Trophoblast cell (in vitro differentiated cells and primary cell): Measurements from ENCODE around the gene NDUFS5.

Experiments used
- DNase-seq, 2 donors: peaks; one replicate each; pipeline ENCODE4 v3.0.0-alpha.2; 2016
- H2AFZ ChIP-seq: 2 replicates; pipeline ENCODE4 v1.6.1; 2013; ENCODE audit warnings: low read length, moderate library complexity, mild to moderate bottlenecking; ENCODE audit not compliant: insufficient read depth, poor library complexity
- H2AK5ac ChIP-seq: 2 replicates; pipeline ENCODE4 v1.6.1; 2013; ENCODE audit warnings: mild to moderate bottlenecking, low read length
- H2BK120ac ChIP-seq: 2 replicates; pipeline ENCODE4 v1.6.1; 2013; ENCODE audit warnings: low read length, mild to moderate bottlenecking, moderate library complexity; ENCODE audit not compliant: insufficient read depth, poor library complexity
- H2BK12ac ChIP-seq: 2 replicates; pipeline ENCODE4 v1.6.1; 2013; ENCODE audit warnings: mild to moderate bottlenecking, low read length, moderate library complexity
- H2BK5ac ChIP-seq: 2 replicates; pipeline ENCODE4 v1.6.1; 2013; ENCODE audit warnings: low read length, low read depth, moderate library complexity, mild to moderate bottlenecking; ENCODE audit not compliant: poor library complexity
- H3K14ac ChIP-seq: 2 replicates; pipeline ENCODE4 v1.6.1; 2013; ENCODE audit warnings: mild to moderate bottlenecking, low read length
- H3K18ac ChIP-seq: 2 replicates; pipeline ENCODE4 v1.6.1; 2013; ENCODE audit warnings: mild to moderate bottlenecking, low read length
- H3K23ac ChIP-seq: 2 replicates; pipeline ENCODE4 v1.6.1; 2013; ENCODE audit warnings: low read length
- H3K27ac ChIP-seq: 2 replicates; pipeline ENCODE4 v1.5.1; 2013; ENCODE audit warnings: low read depth, mild to moderate bottlenecking, inconsistent platforms, low read length, moderate library complexity
- H3K27me3 ChIP-seq: 2 replicates; pipeline ENCODE4 v1.6.1; 2013; ENCODE audit warnings: inconsistent platforms, mild to moderate bottlenecking, low read length, moderate library complexity; ENCODE audit not compliant: insufficient read depth
- H3K36me3 ChIP-seq, 2 experiments: 1 replicate in 1 of 2; 2 replicates in 1 of 2; pipeline ENCODE4 v1.6.1; 2013; ENCODE audit warnings: low read length in 2 of 2, mild to moderate bottlenecking in 2 of 2, moderate library complexity in 1 of 2; ENCODE audit not compliant: insufficient read depth in 2 of 2, control insufficient read depth in 1 of 2
- H3K4ac ChIP-seq: 2 replicates; pipeline ENCODE4 v1.6.1; 2013; ENCODE audit warnings: low read depth, mild to moderate bottlenecking, low read length, moderate library complexity
- H3K4me1 ChIP-seq, 2 experiments: 1 replicate in 1 of 2; 2 replicates in 1 of 2; pipeline ENCODE4 v1.6.1; 2013; ENCODE audit warnings: low read length in 2 of 2, mild to moderate bottlenecking in 2 of 2, moderate library complexity in 1 of 2; ENCODE audit not compliant: insufficient read depth in 2 of 2, control insufficient read depth in 1 of 2
- H3K4me2 ChIP-seq: 2 replicates; pipeline ENCODE4 v1.6.1; 2013; ENCODE audit warnings: inconsistent platforms, mild to moderate bottlenecking, low read length, moderate library complexity
- H3K4me3 ChIP-seq: 2 replicates; pipeline ENCODE4 v1.5.1; 2013; ENCODE audit warnings: mild to moderate bottlenecking, low read depth, low read length, inconsistent platforms
- H3K79me1 ChIP-seq: one replicate; pipeline ENCODE4 v1.6.1; 2013; ENCODE audit warnings: low read length
- H3K79me2 ChIP-seq: 2 replicates; pipeline ENCODE4 v1.6.1; 2013; ENCODE audit warnings: low read length, mild to moderate bottlenecking; ENCODE audit not compliant: control insufficient read depth, insufficient read depth, poor library complexity
- H3K9ac ChIP-seq: 2 replicates; pipeline ENCODE4 v1.6.1; 2013; ENCODE audit warnings: mild to moderate bottlenecking, low read length
- H3K9me3 ChIP-seq: 2 replicates; pipeline ENCODE4 v1.6.1; 2013; ENCODE audit warnings: low read depth, mild to moderate bottlenecking, control low read depth, inconsistent platforms, low read length; ENCODE audit not compliant: insufficient read depth
- H4K12ac ChIP-seq: 2 replicates; pipeline ENCODE4 v1.6.1; 2013; ENCODE audit warnings: low read depth, mild to moderate bottlenecking, low read length, moderate library complexity
- H4K8ac ChIP-seq: 2 replicates; pipeline ENCODE4 v1.6.1; 2013; ENCODE audit warnings: low read depth, mild to moderate bottlenecking, low read length, moderate library complexity
- H4K91ac ChIP-seq: one replicate; pipeline ENCODE4 v1.6.1; 2013; ENCODE audit warnings: low read depth, mild to moderate bottlenecking, low read length, moderate library complexity
- WGBS: extraction: QIAGEN DNeasy Blood & Tissue Kit; methylation state at CpG from one replicate; pipeline ENCODE4 v1.1.7; 2013; ENCODE audit warnings: missing lambda C conversion rate; ENCODE audit not compliant: insufficient read length, insufficient coverage; ENCODE audit errors: extremely low coverage; 5-methylcytosine and 5-hydroxymethylcytosine counted together

NDUFS5 gene

DNA sequence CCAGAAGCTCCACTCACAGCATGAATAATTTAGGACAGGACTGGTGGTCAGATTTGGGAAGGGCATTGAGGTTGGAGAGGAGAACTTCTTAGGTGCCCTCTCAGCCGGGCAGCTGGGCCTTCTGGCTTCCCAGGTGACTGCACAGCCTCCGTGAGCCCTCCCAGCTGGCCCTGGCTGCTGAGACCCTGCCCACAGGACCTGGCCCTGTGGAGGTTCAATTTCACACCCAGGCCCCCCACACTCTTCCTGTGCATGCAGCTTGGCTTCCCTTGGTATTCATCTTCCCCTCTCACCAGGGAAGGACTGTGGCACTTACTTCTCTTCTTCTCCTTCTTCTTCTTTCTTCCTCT lies 50.6 kb downstream of the NDUFS5 start:
- no peak overlapping the region for H3K4me3 ChIP-seq
- H3K23ac ChIP-seq = no peak overlapping the region
- WGBS = no CpG with 5 or more reads among the region's 2 CpGs
- H3K4ac ChIP-seq = no peak overlapping the region
- no peak overlapping the region for H3K14ac ChIP-seq
- peaks cover 0 to 4% of the 10 kb centered on the region in 2 experiments for H3K4me1 ChIP-seq
- DNase-seq = no peak
- H3K36me3 ChIP-seq = no peaks in the 10 kb centered on the region
- H2AK5ac ChIP-seq = no peak overlapping the region
- H3K9me3 ChIP-seq = peaks cover 2% of the 10 kb centered on the region
- no peak overlapping the region for H2BK5ac ChIP-seq
- H3K27ac ChIP-seq = no peak overlapping the region
- peaks cover 18% of the 10 kb centered on the region for H3K27me3 ChIP-seq
- no peaks in the 10 kb centered on the region for H3K79me2 ChIP-seq
- H3K9ac ChIP-seq = no peak overlapping the region
- H3K18ac ChIP-seq = no peak overlapping the region
- no peak overlapping the region for H2BK12ac ChIP-seq
- no peak overlapping the region for H3K4me2 ChIP-seq
- no peak overlapping the region for H4K8ac ChIP-seq
- no peaks in the 10 kb centered on the region for H3K79me1 ChIP-seq
- H2AFZ ChIP-seq = no peak overlapping the region
- H4K12ac ChIP-seq = no peak overlapping the region
- H2BK120ac ChIP-seq = no peak overlapping the region
- H4K91ac ChIP-seq = no peak overlapping the region

DNA sequence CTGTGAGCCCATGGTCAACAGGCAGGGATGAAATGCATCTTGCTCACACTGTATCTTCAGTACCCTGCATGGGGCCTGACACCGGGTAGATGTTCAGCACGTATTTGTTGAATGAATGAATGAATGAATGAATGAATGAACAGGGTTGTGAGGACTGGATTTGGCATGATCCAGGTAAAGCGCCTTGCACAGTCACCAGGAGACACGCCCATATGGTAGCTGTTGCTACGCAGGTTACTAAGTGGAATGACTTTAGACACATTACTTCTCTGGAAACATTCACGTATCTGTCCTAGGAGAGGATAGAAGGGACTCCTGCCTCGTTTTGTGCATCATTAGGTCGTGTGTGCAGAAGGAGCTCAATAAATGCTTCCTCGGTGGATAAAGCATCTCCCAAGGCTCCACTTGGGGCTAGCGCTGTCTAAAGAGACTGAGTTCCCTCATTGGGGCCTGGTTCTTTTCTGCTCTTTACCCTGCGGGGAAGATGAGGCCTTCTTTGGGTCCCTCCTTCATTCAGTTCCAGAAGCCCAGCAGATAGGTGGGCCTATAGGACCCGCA lies 54.2 kb downstream of the NDUFS5 start:
- DNase-seq = no peak
- no CpG with 5 or more reads among the region's 12 CpGs for WGBS
- no peaks in the 10 kb centered on the region for H3K79me1 ChIP-seq
- H2BK5ac ChIP-seq = no peak overlapping the region
- no peak overlapping the region for H2AK5ac ChIP-seq
- peaks cover 2% of the 10 kb centered on the region for H3K9me3 ChIP-seq
- H3K36me3 ChIP-seq = no peaks in the 10 kb centered on the region
- no peak overlapping the region for H3K4me3 ChIP-seq
- H4K12ac ChIP-seq = no peak overlapping the region
- H3K27me3 ChIP-seq = peaks cover 36% of the 10 kb centered on the region
- no peak overlapping the region for H2BK12ac ChIP-seq
- no peak overlapping the region for H2BK120ac ChIP-seq
- no peak overlapping the region for H3K18ac ChIP-seq
- no peak overlapping the region for H3K27ac ChIP-seq
- H3K14ac ChIP-seq = no peak overlapping the region
- no peak overlapping the region for H3K9ac ChIP-seq
- no peak overlapping the region for H4K8ac ChIP-seq
- no peak overlapping the region for H4K91ac ChIP-seq
- no peak overlapping the region for H3K4ac ChIP-seq
- H2AFZ ChIP-seq = no peak overlapping the region
- no peak overlapping the region for H3K4me2 ChIP-seq
- H3K23ac ChIP-seq = no peak overlapping the region
- no peaks in the 10 kb centered on the region for H3K79me2 ChIP-seq
- peaks cover 0 to 9% of the 10 kb centered on the region in 2 experiments for H3K4me1 ChIP-seq

DNA sequence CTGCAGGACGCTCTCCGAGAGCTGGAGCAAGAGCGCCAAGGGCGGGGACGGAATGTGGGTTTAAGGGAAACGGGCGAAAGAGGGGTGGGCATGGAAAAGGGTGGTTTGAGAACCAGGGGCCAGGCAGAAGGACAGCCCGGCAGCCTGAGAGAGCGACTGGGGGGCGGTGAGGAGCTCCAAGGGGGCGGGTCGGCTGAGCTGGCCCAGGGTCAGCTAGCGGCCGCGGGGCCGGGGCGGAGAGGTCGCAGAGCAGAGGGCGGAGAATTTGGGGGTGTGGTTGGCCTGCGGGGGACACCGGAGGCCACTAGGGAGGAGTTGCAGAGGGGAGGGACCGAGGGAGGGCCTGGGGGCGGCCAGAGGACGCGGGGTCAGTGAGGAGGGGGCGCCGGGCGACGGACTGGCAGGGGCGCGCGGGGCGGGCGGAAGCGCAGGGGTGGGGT lies 54.7 kb downstream of the NDUFS5 start:
- Histone ChIP-seq H4K8ac (no peak overlapping the region), H4K91ac (no peak overlapping the region), H3K9ac (no peak overlapping the region), H3K79me1 (no peaks in the 10 kb centered on the region), H2BK12ac (no peak overlapping the region), H3K4me1 (peaks cover 0 to 9% of the 10 kb centered on the region in 2 experiments), H3K27ac (no peak overlapping the region), H2AK5ac (no peak overlapping the region), H2BK5ac (no peak overlapping the region), H3K18ac (no peak overlapping the region), H4K12ac (no peak overlapping the region), H3K4me3 (no peak overlapping the region), H3K4me2 (peak overlapping the region; percentile 69), H2BK120ac (no peak overlapping the region), H3K4ac (no peak overlapping the region), H3K14ac (no peak overlapping the region), H2AFZ (no peak overlapping the region), H3K79me2 (no peaks in the 10 kb centered on the region), H3K23ac (no peak overlapping the region), H3K36me3 (no peaks in the 10 kb centered on the region), H3K9me3 (peaks cover 2% of the 10 kb centered on the region), H3K27me3 (peaks cover 36% of the 10 kb centered on the region)
- no CpG with 5 or more reads among the region's 35 CpGs for WGBS
- DNase-seq = no peak

DNA sequence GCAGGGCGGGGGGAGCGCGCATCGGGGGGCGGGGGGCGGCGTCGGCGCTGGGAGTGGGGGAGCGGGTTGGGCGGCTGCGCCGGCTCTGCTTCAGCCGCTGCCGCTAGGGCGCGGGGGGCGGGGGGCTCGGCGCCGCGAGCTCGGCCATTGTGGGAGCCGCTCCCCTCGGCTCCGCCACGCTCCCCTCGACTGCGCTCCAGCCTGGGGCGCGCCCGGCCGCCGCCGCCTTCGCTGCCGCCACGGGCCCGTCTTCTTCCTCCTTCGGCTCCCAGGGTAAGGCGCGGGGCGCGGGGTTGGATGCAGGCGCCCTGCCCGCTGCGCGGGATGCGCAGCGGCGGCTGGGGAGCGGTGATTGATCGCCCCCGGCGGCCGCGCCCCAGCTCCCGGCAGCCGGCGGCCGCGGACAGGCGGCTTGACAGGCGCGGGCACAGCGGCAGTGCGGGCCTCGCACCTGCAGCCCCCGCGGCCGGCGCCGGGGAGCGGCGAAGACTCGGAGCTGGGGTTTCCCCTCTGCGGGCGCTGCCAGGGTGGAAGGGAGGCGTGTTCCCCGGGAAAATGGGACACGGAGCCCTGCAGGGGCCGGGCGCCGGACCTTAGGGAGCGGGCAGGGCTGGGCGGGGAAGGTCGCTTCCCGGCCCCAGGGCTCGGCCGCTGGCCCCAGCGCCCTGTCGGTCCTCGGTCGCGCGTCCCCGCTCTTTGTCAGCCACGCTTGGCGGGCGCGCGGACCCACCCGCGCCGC lies 55.3 kb downstream of the NDUFS5 start:
- Histone ChIP-seq H3K23ac (no peak overlapping the region), H2BK12ac (no peak overlapping the region), H3K27ac (no peak overlapping the region), H2BK5ac (no peak overlapping the region), H4K91ac (no peak overlapping the region), H3K14ac (no peak overlapping the region), H3K79me2 (no peaks in the 10 kb centered on the region), H3K79me1 (no peaks in the 10 kb centered on the region), H3K4me2 (peak overlapping the region; percentile 97), H2BK120ac (no peak overlapping the region), H3K18ac (no peak overlapping the region), H3K36me3 (no peaks in the 10 kb centered on the region), H4K8ac (no peak overlapping the region), H2AK5ac (no peak overlapping the region), H3K9ac (no peak overlapping the region), H3K4me3 (peak overlapping the region; percentile 62), H3K27me3 (peaks cover 36% of the 10 kb centered on the region), H4K12ac (no peak overlapping the region), H3K9me3 (peaks cover 2% of the 10 kb centered on the region), H3K4me1 (peaks cover 0 to 9% of the 10 kb centered on the region in 2 experiments), H2AFZ (no peak overlapping the region), H3K4ac (no peak overlapping the region)
- WGBS = no CpG with 5 or more reads among the region's 105 CpGs
- DNase-seq = peak in 1 of 2 donors; percentile 52
